IMR-90 (cell line): Measurements from ENCODE around the gene DEFB121. TPM values are rescaled to one million over a fixed set of nuclear protein-coding genes. Genes with fewer than 3 reads are reported as not detected.

Source experiments
- ATAC-seq: fragments of 200-7000 bp; cut with Tn5 transposase; 2 replicates; pipeline ENCODE4 v1.9.1; 2020; ENCODE audit warnings: low read depth, mild to moderate bottlenecking, moderate library complexity
- BruUV-seq: library from RNA; stranded (reverse); fragments of 400-500 nt; replicated peaks from 2 replicates; lab custom pipeline; 2021; lab: Mats Ljungman, UMichigan
- CTCF ChIA-PET: fragments of 300-600 bp; formaldehyde crosslinking; extraction: SDS; loops from one replicate; lab custom pipeline; 2021; ENCODE audit warnings: antibody characterized with exemption; lab: Yijun Ruan, JAX
- POLR2A ChIA-PET: fragments of 300-600 bp; sonication (Branson Sonifier 250); formaldehyde crosslinking; loops from one replicate; lab custom pipeline; 2022; ENCODE audit warnings: antibody characterized with exemption; ENCODE audit not compliant: unreplicated experiment; lab: Charles Lee
- DNase-seq: peaks from one replicate; pipeline ENCODE4 v3.0.0; 2013
- H2AFZ ChIP-seq: replicated peaks from 2 replicates; pipeline ENCODE3; 2013; ENCODE audit warnings: low read length, mild to moderate bottlenecking; ENCODE audit not compliant: poor library complexity
- H2AK5ac ChIP-seq: 2 replicates; pipeline ENCODE4 v1.6.1; 2013; ENCODE audit warnings: low read depth, low read length, inconsistent platforms
- H2AK9ac ChIP-seq: replicated peaks from 2 replicates; pipeline ENCODE3; 2013; ENCODE audit warnings: mild to moderate bottlenecking, low read depth, low read length, moderate library complexity; ENCODE audit not compliant: poor library complexity
- H2BK120ac ChIP-seq: 2 replicates; pipeline ENCODE4 v1.6.1; 2013; ENCODE audit warnings: low read depth, low read length, inconsistent platforms
- H2BK15ac ChIP-seq: 3 replicates; pipeline ENCODE4 v1.6.1; 2013; ENCODE audit warnings: low read depth, low read length, inconsistent platforms
- H2BK20ac ChIP-seq: 2 replicates; pipeline ENCODE4 v1.6.1; 2013; ENCODE audit warnings: low read depth, mild to moderate bottlenecking, inconsistent platforms, low read length, moderate library complexity
- H2BK5ac ChIP-seq: 2 replicates; pipeline ENCODE4 v1.6.1; 2013; ENCODE audit warnings: mild to moderate bottlenecking, low read depth, low read length, inconsistent platforms; ENCODE audit not compliant: poor library complexity, severe bottlenecking
- H3K14ac ChIP-seq: replicated peaks from 2 replicates; pipeline ENCODE4 v1.6.1; 2013; ENCODE audit warnings: low read depth, low read length, inconsistent platforms
- H3K18ac ChIP-seq: 2 replicates; pipeline ENCODE4 v1.6.1; 2013; ENCODE audit warnings: low read depth, low read length, control low read depth
- H3K23ac ChIP-seq: 2 replicates; pipeline ENCODE4 v1.6.1; 2013; ENCODE audit warnings: low read depth, low read length, inconsistent platforms
- H3K27ac ChIP-seq: 2 replicates; pipeline ENCODE4 v1.5.1; 2013; ENCODE audit warnings: mild to moderate bottlenecking, control low read depth, low read length; ENCODE audit not compliant: insufficient read depth
- H3K27me3 ChIP-seq: 2 replicates; pipeline ENCODE4 v1.6.1; 2013; ENCODE audit warnings: low read length; ENCODE audit not compliant: control insufficient read depth, insufficient read depth
- H3K36me3 ChIP-seq: 2 replicates; pipeline ENCODE4 v1.6.1; 2013; ENCODE audit warnings: low read length, mixed read lengths; ENCODE audit not compliant: control insufficient read depth, insufficient read depth
- H3K4ac ChIP-seq: 2 replicates; pipeline ENCODE4 v1.6.1; 2013; ENCODE audit warnings: low read depth, low read length, inconsistent platforms
- H3K4me1 ChIP-seq: 2 replicates; pipeline ENCODE4 v1.6.1; 2013; ENCODE audit warnings: low read length, mixed read lengths; ENCODE audit not compliant: control insufficient read depth, insufficient read depth
- H3K4me2 ChIP-seq: 2 replicates; pipeline ENCODE4 v1.6.1; 2013; ENCODE audit warnings: low read depth, mild to moderate bottlenecking, control low read depth, low read length, moderate library complexity
- H3K4me3 ChIP-seq: 2 replicates; pipeline ENCODE4 v1.5.1; 2013; ENCODE audit warnings: low read depth, mild to moderate bottlenecking, control low read depth, low read length, moderate library complexity; ENCODE audit not compliant: insufficient read depth
- H3K56ac ChIP-seq: 2 replicates; pipeline ENCODE4 v1.6.1; 2013; ENCODE audit warnings: low read length, inconsistent platforms; ENCODE audit not compliant: insufficient read depth; ENCODE audit errors: extremely low read depth
- H3K79me1 ChIP-seq, 2 experiments: 2 replicates each; pipeline ENCODE4 v1.6.1; 2013; ENCODE audit warnings: low read length in 2 of 2, inconsistent platforms in 1 of 2, low read depth in 1 of 2
- H3K9ac ChIP-seq: 2 replicates; pipeline ENCODE4 v1.6.1; 2013; ENCODE audit warnings: low read depth, low read length, control low read depth
- H3K9me1 ChIP-seq: 2 replicates; pipeline ENCODE4 v1.6.1; 2013; ENCODE audit warnings: low read length, inconsistent platforms; ENCODE audit not compliant: insufficient read depth
- H3K9me3 ChIP-seq: 2 replicates; pipeline ENCODE4 v1.6.1; 2013; ENCODE audit warnings: low read length; ENCODE audit not compliant: control insufficient read depth, insufficient read depth
- H4K20me1 ChIP-seq: 2 replicates; pipeline ENCODE4 v1.6.1; 2013; ENCODE audit warnings: low read length, inconsistent platforms; ENCODE audit not compliant: insufficient read depth
- H4K5ac ChIP-seq: 2 replicates; pipeline ENCODE4 v1.6.1; 2013; ENCODE audit warnings: mild to moderate bottlenecking, low read depth, low read length, control low read depth
- H4K8ac ChIP-seq, 2 experiments: 2 replicates each; pipeline ENCODE4 v1.6.1; 2013; ENCODE audit warnings: low read depth in 2 of 2, low read length in 2 of 2, control low read depth in 1 of 2, inconsistent platforms in 1 of 2
- H4K91ac ChIP-seq: 2 replicates; pipeline ENCODE4 v1.6.1; 2013; ENCODE audit warnings: low read depth, low read length, inconsistent platforms; ENCODE audit not compliant: insufficient read depth
- BHLHE40 ChIP-seq: fragments of 150-350 bp; IDR thresholded peaks from 2 replicates; pipeline ENCODE4 v1.6.1; 2016; ENCODE audit warnings: mild to moderate bottlenecking, low read depth, low read length
- CEBPB ChIP-seq: IDR thresholded peaks from 2 replicates; pipeline ENCODE4 v1.6.1; 2012; ENCODE audit warnings: low read depth, low read length, improper control_type of control experiment
- FOS ChIP-seq: fragments of 150-350 bp; IDR thresholded peaks from 2 replicates; pipeline ENCODE4 v1.6.1; 2016; ENCODE audit warnings: low read depth, low read length
- MAFK ChIP-seq: IDR thresholded peaks from 2 replicates; pipeline ENCODE4 v1.6.1; 2012; ENCODE audit warnings: low read depth, low read length, improper control_type of control experiment
- MAZ ChIP-seq: IDR thresholded peaks from 2 replicates; pipeline ENCODE4 v1.6.1; 2012; ENCODE audit warnings: low read depth, mild to moderate bottlenecking, low read length, improper control_type of control experiment, moderate library complexity, borderline replicate concordance
- MXI1 ChIP-seq: IDR thresholded peaks from 2 replicates; pipeline ENCODE4 v1.6.1; 2012; ENCODE audit warnings: low read depth, mild to moderate bottlenecking, low read length, moderate library complexity, borderline replicate concordance
- POLR2A ChIP-seq: IDR thresholded peaks from 2 replicates; pipeline ENCODE4 v1.6.1; 2012; ENCODE audit warnings: mild to moderate bottlenecking, low read depth, low read length
- RAD21 ChIP-seq: IDR thresholded peaks from 2 replicates; pipeline ENCODE4 v1.6.1; 2012; ENCODE audit warnings: low read length, improper control_type of control experiment
- RCOR1 ChIP-seq: IDR thresholded peaks from 2 replicates; pipeline ENCODE4 v1.6.1; 2012; ENCODE audit warnings: mild to moderate bottlenecking, low read length, improper control_type of control experiment; ENCODE audit not compliant: insufficient replicate concordance
- RFX5 ChIP-seq: IDR thresholded peaks from 2 replicates; pipeline ENCODE4 v1.8.0; 2012; ENCODE audit warnings: low read depth, mild to moderate bottlenecking, low read length, moderate library complexity
- SMC3 ChIP-seq: fragments of 150-350 bp; IDR thresholded peaks from 2 replicates; pipeline ENCODE4 v1.6.1; 2016; ENCODE audit warnings: low read depth, mild to moderate bottlenecking, antibody characterized with exemption, low read length, moderate library complexity
- WGBS, 2 experiments: methylation state at CpG; one replicate each; pipeline versions ENCODE4 v1.1.5 to v1.1.7; 2013; ENCODE audit warnings: missing lambda C conversion rate in 2 of 2; ENCODE audit not compliant: insufficient read length in 1 of 2; ENCODE audit errors: extremely low coverage in 2 of 2; 5-methylcytosine and 5-hydroxymethylcytosine counted together
- dilution Hi-C: fragments of 300-500 bp; cut with HindIII; formaldehyde crosslinking; loops from one replicate; pipeline ENCODE4 v1.14.3; 2018; ENCODE audit warnings: low sequenced_read_pairs; ENCODE audit not compliant: unreplicated experiment
- in situ Hi-C: fragments of 300-500 bp; cut with MboI; formaldehyde crosslinking; loops from 3 replicates; pipeline ENCODE4 v1.14.3; 2019; ENCODE audit warnings: low sequenced_read_pairs, inconsistent platforms, mixed read lengths
- intact Hi-C: fragments of 100-400 bp; cut with micrococcal nuclease; formaldehyde crosslinking; loops from 2 replicates; pipeline ENCODE4 v1.10.0; 2022
- polyA plus RNA-seq, 3 experiments: library from polyadenylated mRNA; depleted of rRNA; stranded (reverse); fragments of >200 nt; gene quantifications; 2 replicates each; pipeline ENCODE4 v1.2.3, GENCODE V29; 2012; ENCODE audit warnings: low replicate concordance in 1 of 3
- total RNA-seq: library from RNA; depleted of rRNA; stranded (reverse); fragments of >200 nt; gene quantifications from 2 replicates; pipeline ENCODE4 v1.2.3, GENCODE V29; 2012
- TF ChIP-seq, protein P1 (sequence below): conservative IDR thresholded peaks from 2 replicates; pipeline ENCODE4 v1.5.1; 2012; ENCODE audit warnings: mild to moderate bottlenecking, low read depth, low read length, improper control_type of control experiment
- TF ChIP-seq, protein P2 (sequence below): fragments of 150-350 bp; IDR thresholded peaks from 2 replicates; pipeline ENCODE4 v1.6.1; 2017; ENCODE audit warnings: mild to moderate bottlenecking, antibody characterized with exemption, low read length, low read depth

Gene DEFB121
- total and polyA plus RNA-seq, 2 of the 4 experiments (the other 2 are of a cell fraction), result not detected

DNA sequence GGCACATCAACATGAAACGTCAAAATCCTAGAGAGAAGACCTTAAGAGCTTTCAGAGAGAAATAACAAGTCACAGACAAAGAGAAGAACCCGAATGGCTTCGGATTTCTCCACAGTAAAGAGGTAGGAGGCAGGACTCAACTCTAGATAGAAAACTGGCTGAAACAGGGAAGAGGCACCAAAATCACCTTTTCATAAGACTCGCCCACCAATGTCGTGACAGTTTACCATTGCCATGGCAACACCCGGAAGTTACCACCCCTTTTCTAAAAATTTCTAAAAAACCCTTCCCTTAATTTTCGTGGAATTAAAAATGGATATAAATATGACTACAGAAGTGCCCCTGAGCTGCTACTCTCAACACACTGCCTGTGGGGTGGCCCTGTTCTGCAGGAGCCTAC is 12.3 kb upstream of the DEFB121 start:
- no CpG with 5 or more reads among the region's 7 CpGs for WGBS, 2 experiments
- BruUV-seq, result no TSS peak
- no peak overlapping the region for H2AFZ ChIP-seq
- H2BK120ac ChIP-seq, result no peak overlapping the region
- H4K5ac ChIP-seq, result no peak overlapping the region
- TF ChIP-seq BHLHE40 (no peak), RCOR1 (no peak), MAZ (no peak), SMC3 (no peak), RAD21 (no peak), MXI1 (no peak), MAFK (no peak), CEBPB (no peak), POLR2A (no peak), FOS (no peak), RFX5 (no peak)
- TF ChIP-seq, protein P1, sequence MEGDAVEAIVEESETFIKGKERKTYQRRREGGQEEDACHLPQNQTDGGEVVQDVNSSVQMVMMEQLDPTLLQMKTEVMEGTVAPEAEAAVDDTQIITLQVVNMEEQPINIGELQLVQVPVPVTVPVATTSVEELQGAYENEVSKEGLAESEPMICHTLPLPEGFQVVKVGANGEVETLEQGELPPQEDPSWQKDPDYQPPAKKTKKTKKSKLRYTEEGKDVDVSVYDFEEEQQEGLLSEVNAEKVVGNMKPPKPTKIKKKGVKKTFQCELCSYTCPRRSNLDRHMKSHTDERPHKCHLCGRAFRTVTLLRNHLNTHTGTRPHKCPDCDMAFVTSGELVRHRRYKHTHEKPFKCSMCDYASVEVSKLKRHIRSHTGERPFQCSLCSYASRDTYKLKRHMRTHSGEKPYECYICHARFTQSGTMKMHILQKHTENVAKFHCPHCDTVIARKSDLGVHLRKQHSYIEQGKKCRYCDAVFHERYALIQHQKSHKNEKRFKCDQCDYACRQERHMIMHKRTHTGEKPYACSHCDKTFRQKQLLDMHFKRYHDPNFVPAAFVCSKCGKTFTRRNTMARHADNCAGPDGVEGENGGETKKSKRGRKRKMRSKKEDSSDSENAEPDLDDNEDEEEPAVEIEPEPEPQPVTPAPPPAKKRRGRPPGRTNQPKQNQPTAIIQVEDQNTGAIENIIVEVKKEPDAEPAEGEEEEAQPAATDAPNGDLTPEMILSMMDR, result no peak
- TF ChIP-seq, protein P2, sequence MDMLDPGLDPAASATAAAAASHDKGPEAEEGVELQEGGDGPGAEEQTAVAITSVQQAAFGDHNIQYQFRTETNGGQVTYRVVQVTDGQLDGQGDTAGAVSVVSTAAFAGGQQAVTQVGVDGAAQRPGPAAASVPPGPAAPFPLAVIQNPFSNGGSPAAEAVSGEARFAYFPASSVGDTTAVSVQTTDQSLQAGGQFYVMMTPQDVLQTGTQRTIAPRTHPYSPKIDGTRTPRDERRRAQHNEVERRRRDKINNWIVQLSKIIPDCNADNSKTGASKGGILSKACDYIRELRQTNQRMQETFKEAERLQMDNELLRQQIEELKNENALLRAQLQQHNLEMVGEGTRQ, result no peak
- H2AK5ac ChIP-seq, result no peak overlapping the region
- H3K4me1 ChIP-seq, result no peaks in the 10 kb centered on the region
- H3K14ac ChIP-seq, result no peak overlapping the region
- no peak overlapping the region for H3K56ac ChIP-seq
- ChIA-PET POLR2A (no interaction called here), CTCF (no interaction called here)
- no peak overlapping the region for H3K4me3 ChIP-seq
- no peaks in the 10 kb centered on the region for H3K27me3 ChIP-seq
- DNase-seq (no peak), ATAC-seq (no peak)
- H2AK9ac ChIP-seq, result no peak overlapping the region
- no peaks in the 10 kb centered on the region for H3K36me3 ChIP-seq
- no peak overlapping the region for H3K4me2 ChIP-seq
- no peaks in the 10 kb centered on the region for H4K20me1 ChIP-seq
- in situ Hi-C loops, result no loop called here
- H3K9me3 ChIP-seq, result no peaks in the 10 kb centered on the region
- no peak overlapping the region for H3K9ac ChIP-seq
- H3K79me1 ChIP-seq, result no peaks in the 10 kb centered on the region
- no peak overlapping the region for H3K27ac ChIP-seq
- intact Hi-C loops, result no loop called here
- no peak overlapping the region for H3K4ac ChIP-seq
- H2BK20ac ChIP-seq, result no peak overlapping the region
- H4K8ac ChIP-seq, result no peak overlapping the region
- no peaks in the 10 kb centered on the region for H3K9me1 ChIP-seq
- H2BK5ac ChIP-seq, result no peak overlapping the region
- H3K18ac ChIP-seq, result no peak overlapping the region
- dilution Hi-C loops, result no loop called here
- no peak overlapping the region for H4K91ac ChIP-seq
- H3K23ac ChIP-seq, result no peak overlapping the region
- no peak overlapping the region for H2BK15ac ChIP-seq
